Activated CD8-positive, alpha-beta memory T cell treated with anti-CD3 and anti-CD28 coated beads, Interleukin-2, amount 10 ng/mL, durations not matched to agents 7 days and 5 days (primary cell): Measurements from ENCODE around the gene RXRA. TPM values are rescaled to one million over a fixed set of nuclear protein-coding genes. Genes with fewer than 3 reads are reported as not detected.

Source experiments
- ATAC-seq: fragments of 150-1000 bp; cut with Tn5 transposase; one replicate; pipeline ENCODE4 v1.10.0; 2021; ENCODE audit warnings: moderate library complexity
- CTCF ChIA-PET: fragments of 350-600 bp; sonication (Branson Sonifier 250); formaldehyde crosslinking; loops from one replicate; lab custom pipeline; 2021; ENCODE audit warnings: antibody characterized with exemption; lab: Charles Lee
- DNase-seq: peaks from one replicate; pipeline ENCODE4 v3.0.0-alpha.2; 2020
- H3K27ac Mint-ChIP-seq: one replicate; pipeline ENCODE4 v1.8.0; 2021; ENCODE audit warnings: mild to moderate bottlenecking, mixed read lengths
- H3K27me3 Mint-ChIP-seq: one replicate; pipeline ENCODE4 v1.8.0; 2021; ENCODE audit warnings: mixed read lengths
- H3K36me3 Mint-ChIP-seq: one replicate; pipeline ENCODE4 v1.8.0; 2021; ENCODE audit warnings: mild to moderate bottlenecking, mixed read lengths
- H3K4me1 Mint-ChIP-seq: one replicate; pipeline ENCODE4 v1.8.0; 2021; ENCODE audit warnings: mixed read lengths
- H3K4me3 Mint-ChIP-seq: one replicate; pipeline ENCODE4 v1.8.0; 2021; ENCODE audit warnings: mild to moderate bottlenecking, moderate library complexity, mixed read lengths
- H3K9me3 Mint-ChIP-seq: one replicate; pipeline ENCODE4 v1.8.0; 2022; ENCODE audit warnings: low read depth, mixed read lengths
- microRNA-seq: library from miRNA; unstranded; fragments of <30 nt; microRNA quantifications from one replicate; pipeline ENCODE4 v1.2.0, GENCODE V29; 2022
- total RNA-seq, 2 experiments: library from RNA; stranded (reverse); gene quantifications; one replicate each; pipeline ENCODE4 v1.2.3, GENCODE V29; 2021

Gene RXRA
- total RNA-seq, 2 experiments from 2014 or later, result 0.91 to 1.5 TPM

GRCh38 chr9:134482226-134482625, 156.0 kb downstream of the RXRA start:
- no peak for ATAC-seq
- H3K4me3 Mint-ChIP-seq, result no peak overlapping the region
- CTCF ChIA-PET, result no interaction called here
- DNase-seq, result no peak
- no peaks in the 10 kb centered on the region for H3K27me3 Mint-ChIP-seq
- H3K36me3 Mint-ChIP-seq, result no peaks in the 10 kb centered on the region
- H3K27ac Mint-ChIP-seq, result no peak overlapping the region
- no peaks in the 10 kb centered on the region for H3K4me1 Mint-ChIP-seq
- H3K9me3 Mint-ChIP-seq, result no peaks in the 10 kb centered on the region

- H3K36me3 Mint-ChIP-seq, result no peaks in the 10 kb centered on the region
- no peaks in the 10 kb centered on the region for H3K27me3 Mint-ChIP-seq
- H3K9me3 Mint-ChIP-seq, result no peaks in the 10 kb centered on the region
- H3K4me1 Mint-ChIP-seq, result no peaks in the 10 kb centered on the region
- no peak for DNase-seq
- CTCF ChIA-PET, result no interaction called here
- no peak overlapping the region for H3K4me3 Mint-ChIP-seq
- ATAC-seq, result no peak
- no peak overlapping the region for H3K27ac Mint-ChIP-seq
Measured at GRCh38 chr9:134483361-134484184, 157.3 kb downstream of the RXRA start.

GRCh38 chr9:134484479-134484878, 158.2 kb downstream of the RXRA start:
- Mint-ChIP-seq H3K9me3 (no peaks in the 10 kb centered on the region), H3K36me3 (no peaks in the 10 kb centered on the region), H3K27ac (no peak overlapping the region), H3K4me3 (no peak overlapping the region), H3K4me1 (no peaks in the 10 kb centered on the region), H3K27me3 (no peaks in the 10 kb centered on the region)
- CTCF ChIA-PET, result no interaction called here
- DNase-seq (no peak), ATAC-seq (no peak)

- no peaks in the 10 kb centered on the region for H3K36me3 Mint-ChIP-seq
- CTCF ChIA-PET, result no interaction called here
- no peaks in the 10 kb centered on the region for H3K9me3 Mint-ChIP-seq
- no peak for ATAC-seq
- H3K27ac Mint-ChIP-seq, result no peak overlapping the region
- DNase-seq, result no peak
- H3K4me3 Mint-ChIP-seq, result no peak overlapping the region
- no peaks in the 10 kb centered on the region for H3K27me3 Mint-ChIP-seq
- H3K4me1 Mint-ChIP-seq, result no peaks in the 10 kb centered on the region
Measured at GRCh38 chr9:134485653-134486052, 159.4 kb downstream of the RXRA start.

GRCh38 chr9:134486143-134486591, 159.9 kb downstream of the RXRA start:
- no peaks in the 10 kb centered on the region for H3K4me1 Mint-ChIP-seq
- DNase-seq, result no peak

GRCh38 chr9:134486596-134486995, 160.3 kb downstream of the RXRA start:
- no peaks in the 10 kb centered on the region for H3K36me3 Mint-ChIP-seq
- ATAC-seq, result no peak
- DNase-seq, result no peak
- H3K4me1 Mint-ChIP-seq, result no peaks in the 10 kb centered on the region
- no peaks in the 10 kb centered on the region for H3K9me3 Mint-ChIP-seq
- H3K4me3 Mint-ChIP-seq, result no peak overlapping the region
- H3K27me3 Mint-ChIP-seq, result no peaks in the 10 kb centered on the region
- CTCF ChIA-PET, result no interaction called here
- no peak overlapping the region for H3K27ac Mint-ChIP-seq

More at GRCh38 chr9:134486143-134486591, 159.9 kb downstream of the RXRA start:
- Mint-ChIP-seq H3K9me3 (no peaks in the 10 kb centered on the region), H3K27me3 (no peaks in the 10 kb centered on the region), H3K27ac (no peak overlapping the region), H3K36me3 (no peaks in the 10 kb centered on the region), H3K4me3 (no peak overlapping the region)
- CTCF ChIA-PET, result no interaction called here
- no peak for ATAC-seq

Small RNA genes lying within 50 kb of the gene (microRNA-seq; reads per million reads assigned to microRNA genes)
- not detected for gene MIR4669

Other genes starting within 250 kb of the RXRA start
- gene WDR5, start 190.4 kb upstream of the RXRA start, total RNA-seq, result 10 to 100 TPM; 41.2 to 47.0 TPM
- 10 to 100 TPM in 1 of 2 experiments, not detected in 1; 46.3 TPM for gene RNU6ATAC, start 161.9 kb upstream of the RXRA start, total RNA-seq